Measurements from ENCODE around the gene DISC1.

DISC1 gene

DNA sequence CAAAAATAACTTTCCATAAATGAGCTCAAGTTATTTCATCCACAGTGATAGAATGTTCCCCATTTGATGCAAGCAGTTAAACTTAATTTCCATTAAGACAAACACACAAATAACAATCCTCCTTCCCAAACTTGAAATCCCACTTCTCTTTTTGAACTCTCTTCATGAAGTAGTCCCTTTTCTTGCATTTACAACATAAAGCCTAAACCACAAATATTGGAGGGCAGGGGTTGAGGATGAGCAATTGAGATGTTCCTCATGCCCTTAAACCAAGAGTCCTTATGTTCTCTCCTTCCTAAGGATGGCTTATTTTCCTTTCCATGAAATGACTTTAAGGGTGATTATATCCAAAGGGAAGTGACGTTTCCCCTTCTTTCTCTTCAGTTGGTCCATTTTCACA, 228.8 kb downstream of the DISC1 start:
- no peak for DNase-seq (ENCODE audit: low read depth in 2 of 2)

- DNase-seq (ENCODE audit: low read depth in 2 of 2), result no peak
Observed at GRCh38 chr1:231855926-231856325, 229.3 kb downstream of the DISC1 start.

DNA sequence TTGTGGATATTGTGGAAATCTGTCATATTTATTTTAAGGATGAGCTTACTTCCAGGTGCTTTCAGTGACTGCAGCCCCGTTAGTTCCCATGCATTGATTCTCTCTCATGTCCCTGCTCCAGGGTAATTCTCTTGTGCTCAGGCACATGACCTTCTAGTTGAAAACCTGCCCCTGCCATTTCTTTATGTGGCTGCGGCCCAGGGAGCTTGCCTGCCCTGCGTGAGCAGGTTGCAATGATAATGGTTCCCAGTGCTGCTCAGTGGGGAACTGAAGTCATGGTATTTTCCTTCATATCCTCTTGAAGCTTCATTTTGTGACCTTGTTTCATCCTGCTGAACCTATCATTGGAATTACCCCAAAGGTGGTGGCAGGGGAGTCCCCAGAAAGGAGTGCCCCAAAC, 229.8 kb downstream of the DISC1 start:
- no peak for DNase-seq (ENCODE audit: low read depth in 2 of 2)

DNA sequence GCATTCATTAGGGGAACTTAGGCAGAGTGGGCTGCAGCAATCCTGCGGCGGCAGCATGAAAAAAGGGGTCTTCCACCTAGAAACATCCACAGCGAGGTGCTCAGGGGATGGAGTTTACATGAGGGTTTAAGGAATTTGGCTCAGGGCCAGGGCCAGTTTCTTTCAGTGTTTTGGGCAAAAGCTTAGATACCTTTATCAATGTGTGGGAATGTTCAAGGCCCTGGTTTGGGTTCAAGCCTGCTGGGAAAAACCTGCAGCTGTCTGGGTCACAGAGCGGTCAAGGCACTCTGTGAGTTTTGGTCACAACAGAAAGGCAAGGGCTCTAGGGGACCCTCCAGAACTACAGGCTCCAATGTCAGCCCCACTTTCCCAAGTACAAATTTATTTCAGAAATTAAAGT, 230.3 kb downstream of the DISC1 start:
- DNase-seq (ENCODE audit: low read depth in 2 of 2), result no peak

DNA sequence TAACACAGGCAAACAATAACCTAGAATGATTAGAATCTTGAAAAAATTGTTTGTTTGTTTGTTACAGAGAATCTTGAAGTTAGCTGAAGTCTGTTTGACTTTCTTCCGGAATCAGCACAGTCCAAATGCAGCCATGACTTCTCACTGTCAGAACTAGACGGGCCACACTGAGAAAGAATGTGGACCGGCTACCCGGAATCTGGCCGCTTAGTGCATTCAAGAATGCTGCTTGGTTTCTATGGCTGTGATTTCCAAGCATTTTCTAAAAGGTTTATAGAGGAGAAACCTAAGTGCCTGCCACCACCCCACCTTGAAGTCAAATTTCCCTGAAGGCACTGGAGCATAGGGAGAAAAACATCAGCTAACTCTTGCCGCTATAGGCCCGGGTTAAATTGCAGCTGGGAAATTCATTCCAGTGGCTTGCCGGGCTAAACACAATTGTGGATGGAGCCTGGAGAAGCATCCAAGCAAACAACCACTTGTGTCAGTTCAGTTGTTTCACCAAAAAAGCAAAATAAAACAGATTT, 231.1 kb downstream of the DISC1 start:
- DNase-seq (ENCODE audit: low read depth in 2 of 2), result no peak

- DNase-seq (ENCODE audit: low read depth in 2 of 2), result no peak
Observed at GRCh38 chr1:231860221-231861088, 233.9 kb downstream of the DISC1 start.

DNA sequence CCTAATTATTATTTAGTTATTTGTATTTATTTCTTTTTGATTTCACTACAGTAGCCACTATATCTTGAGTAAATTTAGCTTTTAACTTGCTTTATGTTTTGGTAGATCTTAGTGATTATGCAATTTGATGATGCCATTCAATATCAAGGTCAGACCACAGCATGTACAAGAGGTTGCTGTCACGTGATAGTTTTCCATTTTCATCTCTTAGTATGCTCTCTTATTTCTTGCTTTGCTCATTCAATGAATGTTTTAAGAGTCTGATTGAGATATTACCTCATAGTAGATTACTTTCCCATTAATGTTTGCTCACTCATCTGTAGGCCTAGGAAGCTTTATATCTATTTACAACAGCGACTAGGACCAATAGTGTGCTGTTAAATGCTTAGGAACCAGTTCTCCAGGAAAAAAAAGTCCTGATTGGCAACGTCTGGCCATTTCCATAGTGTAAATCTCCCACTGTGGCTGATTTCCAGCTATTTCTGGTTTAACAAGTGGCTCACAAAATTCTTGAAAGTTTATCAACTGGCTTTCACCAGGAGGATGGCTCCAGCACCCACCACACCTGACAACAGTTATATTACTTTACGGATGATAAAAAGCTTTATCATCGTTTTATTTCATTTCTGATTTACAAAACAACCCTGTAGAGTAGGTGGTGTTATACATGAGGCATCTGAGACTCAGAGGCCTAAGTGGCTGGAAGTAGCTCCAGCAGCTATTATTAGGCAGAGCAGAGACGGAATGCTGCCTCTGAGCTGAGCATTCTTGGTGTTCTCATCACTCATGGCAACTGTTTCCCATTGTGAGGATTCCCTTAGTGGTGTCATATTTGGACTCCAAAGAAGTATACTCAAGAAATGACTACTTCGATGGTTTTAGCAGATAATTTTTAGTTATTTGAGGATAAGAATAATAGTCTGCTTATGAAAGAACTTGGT, 235.2 kb downstream of the DISC1 start:
- DNase-seq (ENCODE audit: low read depth in 2 of 2), result no peak

DNA sequence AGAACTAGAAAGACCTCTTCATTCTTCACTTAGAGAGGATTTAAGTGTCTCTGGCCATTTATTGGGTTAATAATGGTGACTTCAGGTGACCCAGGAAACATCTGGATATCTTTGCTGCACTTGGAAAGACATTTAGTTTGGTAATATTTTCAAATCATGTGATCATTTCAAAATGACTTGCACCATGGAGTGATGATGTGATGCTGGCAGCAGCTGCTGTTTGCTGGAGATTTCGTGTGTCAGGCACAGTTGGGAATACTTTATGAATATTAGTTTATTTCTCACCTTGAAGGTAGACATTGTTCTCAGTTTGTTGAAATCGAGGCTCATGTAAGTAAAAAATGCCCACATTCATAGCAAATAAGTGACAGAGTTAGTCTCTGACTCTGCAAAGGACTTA, 236.0 kb downstream of the DISC1 start:
- no peak for DNase-seq (ENCODE audit: low read depth in 2 of 2)

DNA sequence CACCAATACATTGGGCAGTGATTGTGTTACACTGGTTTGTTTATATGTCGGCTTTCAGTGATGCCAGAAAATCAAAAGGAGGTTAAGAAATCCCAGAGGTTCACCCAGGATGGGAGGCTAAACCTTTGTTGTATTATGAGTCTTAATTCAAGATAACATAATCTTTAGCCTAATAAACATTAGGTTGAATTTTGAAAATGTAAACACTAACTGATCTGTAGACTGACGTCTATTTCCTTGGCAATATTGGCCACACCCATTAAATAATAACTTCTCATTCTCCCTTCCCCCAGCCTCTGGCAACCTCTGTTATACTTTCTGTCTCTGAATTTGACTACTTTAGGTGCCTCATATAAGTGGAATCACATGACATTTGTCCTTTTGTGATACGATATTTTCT, 238.7 kb downstream of the DISC1 start:
- DNase-seq (ENCODE audit: low read depth in 2 of 2), result no peak

DNA sequence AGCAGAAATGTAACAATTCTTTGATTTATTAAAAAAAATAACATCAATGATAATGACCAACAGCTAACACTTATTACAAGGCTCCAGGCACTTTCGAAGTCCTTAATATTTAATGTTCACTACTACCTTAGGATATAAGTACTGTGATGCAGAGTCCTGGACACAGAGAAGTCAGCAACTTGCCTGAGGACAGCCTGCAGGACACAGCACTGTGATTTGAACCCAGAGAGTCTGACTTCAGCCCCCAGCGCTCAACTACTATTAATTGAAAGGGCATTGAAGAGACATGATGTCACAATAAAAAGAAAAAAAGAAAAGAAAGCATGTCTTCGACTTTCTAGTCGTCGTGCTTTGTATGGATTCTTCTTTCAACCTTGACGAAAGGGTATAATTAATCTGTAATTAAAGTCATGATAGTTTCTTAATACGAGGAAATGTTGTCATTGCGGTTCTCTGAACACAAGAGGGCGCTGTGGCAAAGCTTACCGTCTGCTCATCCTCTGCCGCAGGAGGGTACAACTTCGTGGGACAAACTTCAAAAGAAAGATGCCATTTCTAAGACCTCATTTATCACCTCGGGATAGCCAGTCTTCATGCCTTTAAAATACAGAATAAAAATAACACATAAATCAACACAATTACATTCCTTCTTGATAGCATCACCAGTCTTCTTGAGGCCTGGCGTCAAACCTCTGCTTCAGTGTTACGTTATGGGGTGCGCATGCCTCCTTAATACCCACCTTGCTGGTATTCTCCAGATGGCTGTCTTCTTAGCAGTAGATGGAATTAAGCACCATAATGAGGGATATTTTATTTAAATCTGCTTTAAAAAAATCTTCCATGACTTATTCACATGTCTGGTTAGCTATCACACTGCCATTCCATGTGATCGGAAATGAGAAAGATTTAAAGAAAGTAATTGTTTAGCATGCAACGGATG, 240.1 kb downstream of the DISC1 start:
- peak; percentile 16 to 32 for DNase-seq (ENCODE audit: low read depth in 2 of 2)

DNA sequence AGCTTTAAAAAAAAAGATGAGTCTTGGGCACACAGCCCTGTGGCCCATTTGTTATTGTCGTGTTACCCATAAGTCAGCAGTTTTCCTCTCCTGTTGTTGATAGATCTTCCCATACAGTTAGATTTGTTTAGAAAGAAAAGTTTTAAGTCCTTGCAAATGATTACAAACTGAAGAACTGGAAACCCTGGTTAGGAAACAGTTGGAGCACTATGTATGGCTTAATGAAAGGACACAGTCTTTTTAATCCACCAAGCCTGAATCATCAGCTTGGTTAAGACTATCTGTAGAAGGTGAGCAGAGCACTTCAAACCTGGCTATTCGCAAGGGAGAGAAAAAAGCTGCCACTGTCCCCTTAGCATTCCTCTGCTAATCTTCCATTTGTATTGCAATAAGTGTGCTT, 241.0 kb downstream of the DISC1 start:
- DNase-seq (ENCODE audit: low read depth in 2 of 2), result no peak

- no peak for DNase-seq (ENCODE audit: low read depth in 2 of 2)
Observed at GRCh38 chr1:231869364-231869763, 242.8 kb downstream of the DISC1 start.

- DNase-seq (ENCODE audit: low read depth in 2 of 2), result no peak
Observed at GRCh38 chr1:231871471-231871870, 244.9 kb downstream of the DISC1 start.

DNA sequence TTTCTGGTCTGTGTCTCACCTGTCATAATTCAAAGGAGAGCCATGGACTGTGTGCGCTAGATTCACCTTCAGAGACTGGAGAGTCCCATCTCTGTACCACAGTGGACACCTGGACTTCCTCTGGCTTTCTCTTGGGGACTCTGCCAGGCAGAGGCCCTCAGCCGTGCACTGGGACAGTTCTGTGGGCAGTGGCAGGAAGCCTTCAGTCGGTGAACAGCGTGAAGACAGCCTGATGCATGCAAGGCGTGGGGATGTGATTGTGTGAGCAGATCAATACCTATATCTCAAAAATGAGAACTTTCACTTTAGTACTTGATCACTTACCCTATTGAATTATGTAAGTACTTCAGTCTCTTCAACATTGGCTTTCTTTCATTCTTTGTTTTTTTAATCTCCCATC, 245.3 kb downstream of the DISC1 start:
- no peak for DNase-seq (ENCODE audit: low read depth in 2 of 2)

DNA sequence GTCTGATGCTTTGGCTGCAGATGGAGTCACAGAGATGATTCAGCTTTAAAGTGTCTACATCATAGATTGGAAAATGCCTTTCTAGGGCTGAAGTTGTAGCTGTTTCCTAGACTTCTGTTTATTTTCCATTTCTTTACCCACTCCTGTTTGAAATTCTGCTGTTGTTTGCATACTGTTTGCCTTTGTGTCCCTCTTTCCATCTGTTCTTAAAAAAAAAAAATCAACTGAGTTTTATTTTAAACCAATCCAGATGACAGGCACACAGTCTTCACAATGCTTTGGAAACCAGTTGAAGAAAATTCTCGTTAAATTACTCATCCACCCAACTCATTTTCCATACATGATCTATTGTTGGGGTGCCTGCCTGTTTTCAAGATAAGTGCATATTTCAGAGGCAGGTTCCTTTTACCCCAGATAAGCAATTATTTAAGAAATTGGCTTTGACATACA, 245.9 kb downstream of the DISC1 start:
- no peak for DNase-seq (ENCODE audit: low read depth in 2 of 2)

- no peak for DNase-seq (ENCODE audit: low read depth in 2 of 2)
Observed at GRCh38 chr1:231878737-231879136, 252.1 kb downstream of the DISC1 start.

- no peak for DNase-seq (ENCODE audit: low read depth in 2 of 2)
Observed at GRCh38 chr1:231879296-231879695, 252.7 kb downstream of the DISC1 start.

DNA sequence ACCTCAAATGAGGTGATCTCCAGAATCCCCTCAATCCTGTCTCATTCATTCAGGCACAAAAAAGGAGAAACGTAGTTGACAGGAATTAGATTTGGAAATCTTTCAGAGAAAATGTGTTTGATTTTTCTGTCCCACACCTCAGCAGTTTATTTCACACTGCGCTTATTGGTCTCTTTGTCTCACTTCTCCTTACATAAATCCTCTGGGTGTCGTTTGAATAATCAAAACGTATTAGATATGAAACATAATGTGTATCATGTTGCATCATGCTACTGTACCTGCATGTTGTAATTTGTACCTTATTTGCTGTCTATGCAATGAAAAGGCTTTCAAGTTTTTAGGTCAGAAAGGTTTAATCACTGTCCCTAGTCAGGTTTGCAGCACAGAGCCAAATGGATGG, 255.7 kb downstream of the DISC1 start:
- no peak for DNase-seq (ENCODE audit: low read depth in 2 of 2)

- no peak for DNase-seq (ENCODE audit: low read depth in 2 of 2)
Observed at GRCh38 chr1:231882790-231883189, 256.2 kb downstream of the DISC1 start.

DNA sequence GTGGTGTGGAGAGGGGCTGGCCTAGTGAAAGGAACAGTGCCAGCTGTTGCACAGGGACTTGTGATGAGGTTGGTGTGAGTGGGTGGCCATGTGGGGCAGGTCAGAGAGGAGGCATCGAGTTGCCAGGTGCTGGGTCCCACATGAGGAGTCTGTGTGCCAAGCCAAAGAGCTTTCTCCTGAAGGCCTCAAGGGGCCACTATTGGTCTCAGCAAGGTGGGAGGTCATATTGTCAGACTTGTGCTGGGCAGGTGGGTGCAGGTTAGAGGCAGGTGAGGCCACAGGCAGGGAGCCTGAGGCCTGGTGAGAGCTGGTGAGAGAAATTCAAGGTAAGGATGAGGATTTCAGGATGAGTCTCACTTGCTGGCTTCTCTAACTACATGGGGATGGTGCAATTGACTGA, 256.8 kb downstream of the DISC1 start:
- DNase-seq (ENCODE audit: low read depth in 2 of 2), result no peak

- no peak for DNase-seq (ENCODE audit: low read depth in 2 of 2)
Observed at GRCh38 chr1:231885209-231885854, 258.7 kb downstream of the DISC1 start.

All from stimulated activated CD4-positive, alpha-beta T cell treated with anti-CD3 and anti-CD28 coated beads, Interleukin-15, amount 100 ng/mL, for 48 hours (primary cell).